Measurements from ENCODE around the gene VAV2. TPM values are rescaled to one million over a fixed set of nuclear protein-coding genes. Genes with fewer than 3 reads are reported as not detected.
A peak's percentile ranks its signal among the peaks of the same experiment; 100 is the strongest.

VAV2 gene
- total and polyA plus RNA-seq, 7 donors, result 3.8 to 23.3 (median 7.2) TPM

DNA sequence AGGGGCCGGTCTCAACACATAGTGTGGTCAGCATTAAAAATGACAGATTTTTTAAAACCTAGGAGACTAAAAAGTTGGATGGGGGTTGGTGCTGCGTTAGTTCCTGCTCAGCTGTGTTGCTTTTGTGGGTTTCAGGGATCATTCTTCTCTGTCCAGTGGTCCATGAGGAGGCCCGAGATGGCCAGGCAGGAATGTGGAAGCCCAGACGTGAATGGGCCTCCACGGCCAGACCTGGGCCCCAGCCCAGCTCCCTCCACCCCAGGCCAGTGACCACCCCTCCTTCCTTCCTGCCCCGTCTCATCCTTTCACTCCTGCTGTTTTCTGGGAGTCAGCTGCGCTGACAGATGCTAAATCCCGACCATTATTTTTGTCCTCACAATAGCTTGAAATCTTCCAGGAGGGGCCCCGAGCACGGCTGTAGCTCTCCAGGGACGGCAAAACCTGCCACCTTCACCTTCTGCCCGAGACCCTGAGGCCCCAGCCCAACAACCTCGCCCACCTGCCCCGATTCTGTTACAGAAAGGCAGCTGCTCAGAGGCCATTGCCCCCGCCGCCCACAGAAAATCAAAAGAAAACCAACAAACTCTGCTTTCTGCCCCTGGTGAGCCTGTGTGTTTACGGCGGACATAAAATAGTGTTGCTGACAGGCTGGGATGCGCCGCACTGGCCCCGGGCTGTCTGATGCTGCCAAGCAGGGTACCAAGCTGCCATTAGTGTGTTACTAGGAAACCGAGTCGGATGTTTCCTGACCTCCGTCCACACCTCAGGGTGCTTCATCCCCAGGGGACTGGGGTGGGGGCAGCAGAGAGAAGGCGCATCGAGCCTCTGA is 170.3 kb downstream of the VAV2 start:
- H3K27ac ChIP-seq, result peak overlapping the region in 1 of 4 donors; percentile 34
- no peaks in the 10 kb centered on the region for H3K27me3 ChIP-seq
- TF ChIP-seq POLR2AphosphoS5 (IDR thresholded peaks at IDR 0.05) (no peak), POLR2A (IDR thresholded peaks at IDR 0.05) (no peak), EP300 (IDR thresholded peaks at IDR 0.05) (no peak)
- TF ChIP-seq, protein P1, sequence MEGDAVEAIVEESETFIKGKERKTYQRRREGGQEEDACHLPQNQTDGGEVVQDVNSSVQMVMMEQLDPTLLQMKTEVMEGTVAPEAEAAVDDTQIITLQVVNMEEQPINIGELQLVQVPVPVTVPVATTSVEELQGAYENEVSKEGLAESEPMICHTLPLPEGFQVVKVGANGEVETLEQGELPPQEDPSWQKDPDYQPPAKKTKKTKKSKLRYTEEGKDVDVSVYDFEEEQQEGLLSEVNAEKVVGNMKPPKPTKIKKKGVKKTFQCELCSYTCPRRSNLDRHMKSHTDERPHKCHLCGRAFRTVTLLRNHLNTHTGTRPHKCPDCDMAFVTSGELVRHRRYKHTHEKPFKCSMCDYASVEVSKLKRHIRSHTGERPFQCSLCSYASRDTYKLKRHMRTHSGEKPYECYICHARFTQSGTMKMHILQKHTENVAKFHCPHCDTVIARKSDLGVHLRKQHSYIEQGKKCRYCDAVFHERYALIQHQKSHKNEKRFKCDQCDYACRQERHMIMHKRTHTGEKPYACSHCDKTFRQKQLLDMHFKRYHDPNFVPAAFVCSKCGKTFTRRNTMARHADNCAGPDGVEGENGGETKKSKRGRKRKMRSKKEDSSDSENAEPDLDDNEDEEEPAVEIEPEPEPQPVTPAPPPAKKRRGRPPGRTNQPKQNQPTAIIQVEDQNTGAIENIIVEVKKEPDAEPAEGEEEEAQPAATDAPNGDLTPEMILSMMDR (IDR thresholded peaks at IDR 0.05), result no peak
- H3K4me1 ChIP-seq, result peaks cover 0 to 10% (median 0%) of the 10 kb centered on the region in 4 donors
- H3K9me3 ChIP-seq, result no peaks in the 10 kb centered on the region
- intact Hi-C loops (cut with DNase I), result no loop called here
- DNase-seq, result no peak
- WGBS, 2 donors, result 76 to 93% methylated on average over 26 of the region's 26 CpGs
- H3K36me3 ChIP-seq, result no peaks in the 10 kb centered on the region
- no peak overlapping the region for H3K4me3 ChIP-seq

DNA sequence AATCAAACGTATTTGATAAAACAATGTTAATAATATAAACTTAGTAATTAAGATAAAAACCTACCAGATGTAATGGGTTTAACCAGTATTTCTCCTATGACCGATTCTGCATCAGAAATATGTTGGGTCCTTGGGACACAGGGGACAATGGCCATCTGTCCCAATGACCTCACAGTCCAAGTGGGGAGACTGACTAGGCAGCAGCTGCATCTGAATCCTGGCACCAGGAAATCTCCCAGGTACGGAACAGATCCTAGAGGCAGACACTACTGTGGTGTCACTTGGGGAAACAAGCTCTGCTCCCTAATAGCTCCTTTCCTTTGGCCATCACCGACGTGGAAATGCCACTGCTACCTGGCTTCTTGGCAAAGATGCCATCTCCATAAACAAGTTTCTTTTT is 172.2 kb downstream of the VAV2 start:
- no peaks in the 10 kb centered on the region for H3K36me3 ChIP-seq
- DNase-seq, result no peak
- no peak overlapping the region for H3K27ac ChIP-seq
- intact Hi-C loops (cut with DNase I), result no loop called here
- TF ChIP-seq POLR2A (IDR thresholded peaks at IDR 0.05) (no peak), POLR2AphosphoS5 (IDR thresholded peaks at IDR 0.05) (no peak)
- H3K4me3 ChIP-seq, result no peak overlapping the region
- H3K9me3 ChIP-seq, result no peaks in the 10 kb centered on the region
- no peaks in the 10 kb centered on the region for H3K27me3 ChIP-seq
- H3K4me1 ChIP-seq, result no peaks in the 10 kb centered on the region
- 92% methylated on average over 5 of the region's 5 CpGs for WGBS, 2 donors

DNA sequence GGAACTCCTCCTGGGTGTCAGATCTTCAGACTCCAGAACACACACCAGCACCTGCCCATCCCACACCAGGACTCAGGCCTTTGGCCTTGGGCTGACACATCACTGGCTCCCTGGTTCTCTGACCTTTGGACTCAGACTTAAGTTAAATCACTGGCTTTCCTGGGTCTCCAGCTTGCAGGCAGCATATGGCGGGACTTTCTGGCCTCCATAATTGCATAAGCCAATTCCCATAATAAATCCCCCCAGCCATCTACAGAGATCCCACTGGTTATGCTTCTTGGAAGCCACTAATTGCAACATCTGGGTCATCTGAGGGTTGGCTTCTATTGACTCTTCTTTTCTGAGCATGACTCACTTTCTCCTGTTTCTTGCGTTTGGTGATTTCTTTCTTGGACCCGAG is 173.7 kb downstream of the VAV2 start:
- no peak for TF ChIP-seq EP300 (IDR thresholded peaks at IDR 0.05)
- peak in 1 of 4 donors; percentile 11 for TF ChIP-seq POLR2AphosphoS5 (IDR thresholded peaks at IDR 0.05)
- Histone ChIP-seq H3K27me3 (no peaks in the 10 kb centered on the region), H3K36me3 (no peaks in the 10 kb centered on the region), H3K4me3 (no peak overlapping the region), H3K27ac (no peak overlapping the region), H3K4me1 (peaks cover 0 to 11% (median 0%) of the 10 kb centered on the region in 4 donors), H3K9me3 (no peaks in the 10 kb centered on the region)
- WGBS, 2 donors, result 72 to 86% methylated on average over 3 of the region's 3 CpGs
- no peak for DNase-seq
- intact Hi-C loops (cut with DNase I), result no loop called here

DNA sequence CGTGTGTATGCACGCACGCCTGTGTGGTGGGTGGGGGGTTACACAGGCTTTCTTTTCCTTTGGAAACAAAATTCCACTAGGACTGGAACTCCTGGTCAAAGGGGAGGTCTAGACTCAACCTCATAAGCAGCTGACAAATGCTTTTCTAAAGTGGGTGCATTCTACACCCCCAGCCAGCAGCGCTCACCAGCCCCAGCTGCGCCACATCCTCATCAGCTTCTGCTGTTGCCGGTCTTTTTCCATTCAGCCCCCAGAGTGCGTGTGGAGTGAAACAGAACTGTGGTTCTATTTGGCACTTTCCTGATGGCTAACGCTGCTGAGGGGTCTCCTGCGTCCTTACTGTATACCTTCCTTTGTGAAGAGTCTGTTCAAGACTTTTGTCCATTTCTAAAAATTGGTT is 176.3 kb downstream of the VAV2 start:
- WGBS, 2 donors, result 51 to 97% methylated on average over 9 of the region's 9 CpGs
- intact Hi-C loops (cut with DNase I), result no loop called here
- Histone ChIP-seq H3K9me3 (no peaks in the 10 kb centered on the region), H3K36me3 (no peaks in the 10 kb centered on the region), H3K27me3 (no peaks in the 10 kb centered on the region), H3K4me1 (peaks cover 0 to 11% (median 0%) of the 10 kb centered on the region in 4 donors), H3K27ac (no peak overlapping the region), H3K4me3 (no peak overlapping the region)
- no peak for DNase-seq
- TF ChIP-seq, protein P1 (IDR thresholded peaks at IDR 0.05), result no peak
- TF ChIP-seq EP300 (IDR thresholded peaks at IDR 0.05) (no peak), POLR2A (IDR thresholded peaks at IDR 0.05) (no peak), POLR2AphosphoS5 (IDR thresholded peaks at IDR 0.05) (no peak)

DNA sequence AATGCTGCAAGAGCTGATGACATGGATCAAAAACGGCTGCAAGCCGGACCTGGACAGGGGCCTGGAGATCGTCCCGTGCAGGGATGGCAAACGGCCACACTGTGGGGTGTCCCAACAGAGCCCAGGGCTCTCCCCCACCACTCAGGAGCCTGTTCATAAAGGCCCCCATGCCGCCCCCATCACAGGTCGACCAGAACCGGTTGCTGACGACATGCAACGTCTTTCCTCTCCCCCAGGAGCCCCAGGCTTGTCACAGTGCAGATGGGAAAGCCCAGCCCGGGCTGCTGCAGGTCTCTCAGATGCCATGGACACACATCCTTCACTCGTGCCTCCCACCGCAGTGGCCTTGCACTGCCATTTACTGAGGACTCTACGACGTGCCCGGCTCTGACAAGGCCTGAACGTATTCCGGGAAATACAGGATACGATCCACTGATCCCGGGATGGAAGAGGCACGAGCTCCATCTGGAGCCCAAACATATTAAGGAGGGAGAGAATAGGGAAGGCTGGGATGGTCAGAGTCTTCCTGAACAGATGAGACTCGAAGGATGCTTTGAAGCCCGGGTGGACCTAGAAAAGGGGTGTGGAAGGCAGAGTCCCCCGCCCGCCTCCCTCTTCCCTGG is 177.4 kb downstream of the VAV2 start:
- Histone ChIP-seq H3K4me1 (peaks cover 0 to 11% (median 0%) of the 10 kb centered on the region in 4 donors), H3K9me3 (no peaks in the 10 kb centered on the region), H3K27ac (no peak overlapping the region), H3K4me3 (no peak overlapping the region), H3K27me3 (no peaks in the 10 kb centered on the region), H3K36me3 (no peaks in the 10 kb centered on the region)
- DNase-seq, result no peak
- intact Hi-C loops (cut with DNase I), result no loop called here
- TF ChIP-seq POLR2AphosphoS5 (IDR thresholded peaks at IDR 0.05) (no peak), EP300 (IDR thresholded peaks at IDR 0.05) (no peak), POLR2A (IDR thresholded peaks at IDR 0.05) (no peak)
- TF ChIP-seq, protein P1 (IDR thresholded peaks at IDR 0.05), result no peak
- WGBS, 2 donors, result 83% methylated on average over 25 of the region's 25 CpGs

Data from sigmoid colon (tissue), 7 donors.